Endothelial cell (in vitro differentiated cells): ENCODE measurements around the gene ETV6. TPM values are rescaled to one million over a fixed set of nuclear protein-coding genes. Genes with fewer than 3 reads are reported as not detected.

ENCODE experiments used
- DNase-seq: peaks from one replicate; pipeline ENCODE4 v3.0.0; 2021; ENCODE audit warnings: low spot score
- H3K27ac Mint-ChIP-seq: one replicate; pipeline ENCODE4 v1.8.0; 2021; ENCODE audit warnings: mixed read lengths, inconsistent platforms; ENCODE audit not compliant: unreplicated experiment
- H3K27me3 Mint-ChIP-seq: one replicate; pipeline ENCODE4 v1.8.0; 2021; ENCODE audit warnings: mild to moderate bottlenecking, moderate library complexity, mixed read lengths, inconsistent platforms; ENCODE audit not compliant: unreplicated experiment
- H3K36me3 Mint-ChIP-seq: one replicate; pipeline ENCODE4 v1.8.0; 2021; ENCODE audit warnings: mild to moderate bottlenecking, low read depth, mixed read lengths, inconsistent platforms; ENCODE audit not compliant: unreplicated experiment
- H3K4me1 Mint-ChIP-seq: one replicate; pipeline ENCODE4 v1.8.0; 2021; ENCODE audit warnings: mild to moderate bottlenecking, mixed read lengths, inconsistent platforms; ENCODE audit not compliant: unreplicated experiment
- H3K4me3 Mint-ChIP-seq: one replicate; pipeline ENCODE4 v1.8.0; 2021; ENCODE audit warnings: mild to moderate bottlenecking, mixed read lengths, inconsistent platforms; ENCODE audit not compliant: unreplicated experiment
- H3K9me3 Mint-ChIP-seq: one replicate; pipeline ENCODE4 v1.8.0; 2021; ENCODE audit warnings: mixed read lengths, inconsistent platforms; ENCODE audit not compliant: unreplicated experiment
- CTCF ChIP-seq: fragments of 200-600 bp; sonication (generic); IDR thresholded peaks from one replicate; pipeline ENCODE4 v1.5.0; 2021; ENCODE audit warnings: antibody characterized with exemption; ENCODE audit not compliant: unreplicated experiment
- total RNA-seq: library from RNA; stranded (reverse); fragmentation: NEBNext Ultra II Directional; extraction: Animal tissue kit (Norgen Biotek cat#: 25700); gene quantifications from one replicate; pipeline ENCODE4 v1.2.1, GENCODE V29; 2021; ENCODE audit not compliant: unreplicated experiment

ETV6 gene
- total RNA-seq, 1 donor from 2014 or later = 98.7 TPM

GRCh38 chr12:11837216-11837934, 187.9 kb downstream of the ETV6 start:
- TF ChIP-seq CTCF = no peak
- peaks cover 10% of the 10 kb centered on the region for H3K27me3 Mint-ChIP-seq
- H3K4me1 Mint-ChIP-seq = peaks cover 60% of the 10 kb centered on the region

GRCh38 chr12:11838403-11838802, 188.9 kb downstream of the ETV6 start:
- no peak overlapping the region for H3K4me3 Mint-ChIP-seq
- peaks cover 34% of the 10 kb centered on the region for H3K36me3 Mint-ChIP-seq
- H3K27ac Mint-ChIP-seq = peak overlapping the region; percentile 36
- peaks cover 15% of the 10 kb centered on the region for H3K27me3 Mint-ChIP-seq
- no peaks in the 10 kb centered on the region for H3K9me3 Mint-ChIP-seq
- H3K4me1 Mint-ChIP-seq = peaks cover 59% of the 10 kb centered on the region
- no peak for DNase-seq
- TF ChIP-seq CTCF = no peak

More at GRCh38 chr12:11837216-11837934, 187.9 kb downstream of the ETV6 start:
- Mint-ChIP-seq H3K9me3 (no peaks in the 10 kb centered on the region), H3K4me3 (no peak overlapping the region), H3K36me3 (peaks cover 29% of the 10 kb centered on the region), H3K27ac (no peak overlapping the region)
- no peak for DNase-seq

- DNase-seq = no peak
- peak overlapping the region; percentile 84 for H3K27ac Mint-ChIP-seq
- peak overlapping the region; percentile 68 for H3K4me3 Mint-ChIP-seq
- no peaks in the 10 kb centered on the region for H3K9me3 Mint-ChIP-seq
- no peak for TF ChIP-seq CTCF
- H3K4me1 Mint-ChIP-seq = peaks cover 53% of the 10 kb centered on the region
- H3K36me3 Mint-ChIP-seq = peaks cover 41% of the 10 kb centered on the region
- H3K27me3 Mint-ChIP-seq = peaks cover 16% of the 10 kb centered on the region
Observed at GRCh38 chr12:11839091-11839641, 189.7 kb downstream of the ETV6 start.

GRCh38 chr12:11840366-11840765, 190.9 kb downstream of the ETV6 start:
- no peak for DNase-seq
- Mint-ChIP-seq H3K9me3 (no peaks in the 10 kb centered on the region), H3K27ac (peak overlapping the region; percentile 84), H3K4me1 (peaks cover 53% of the 10 kb centered on the region), H3K4me3 (peak overlapping the region; percentile 28), H3K36me3 (peaks cover 47% of the 10 kb centered on the region), H3K27me3 (peaks cover 16% of the 10 kb centered on the region)
- TF ChIP-seq CTCF = no peak

- no peak for DNase-seq
- H3K36me3 Mint-ChIP-seq = peaks cover 66% of the 10 kb centered on the region
- peaks cover 13% of the 10 kb centered on the region for H3K27me3 Mint-ChIP-seq
- no peak overlapping the region for H3K27ac Mint-ChIP-seq
- TF ChIP-seq CTCF = no peak
- H3K4me3 Mint-ChIP-seq = peak overlapping the region; percentile 47
- peaks cover 37% of the 10 kb centered on the region for H3K4me1 Mint-ChIP-seq
- H3K9me3 Mint-ChIP-seq = no peaks in the 10 kb centered on the region
Observed at GRCh38 chr12:11846488-11846887, 197.0 kb downstream of the ETV6 start.
